C4-2B (cell line): Measurements from ENCODE around the gene MSMO1.

ENCODE experiments used
- H3K27ac ChIP-seq: fragments of 450-650 bp; 2 replicates; pipeline ENCODE4 v1.5.1; 2017
- CTCF ChIP-seq: fragments of 450-650 bp; conservative IDR thresholded peaks from 2 replicates; pipeline ENCODE4 v1.5.1; 2017; ENCODE audit warnings: mild to moderate bottlenecking
- ZFX ChIP-seq: fragments of 450-650 bp; IDR thresholded peaks from 2 replicates; pipeline ENCODE4 v1.6.1; 2017

MSMO1 gene

GRCh38 chr4:165325732-165326512 is 1.5 kb upstream of the MSMO1 start:
- TF ChIP-seq CTCF, result no peak
- no peak for TF ChIP-seq ZFX
- peak overlapping the region; percentile 2; the same call in 1 of the 2 replicates for H3K27ac ChIP-seq

GRCh38 chr4:165326831-165327210 is 648 bp upstream of the MSMO1 start:
- H3K27ac ChIP-seq, result peak overlapping the region; percentile 90
- TF ChIP-seq CTCF (no peak), ZFX (no peak)

- peak overlapping the region; percentile 90 for H3K27ac ChIP-seq
- no peak for TF ChIP-seq CTCF
- TF ChIP-seq ZFX, result no peak; the same call in 1 of the 2 replicates
Measured at GRCh38 chr4:165328101-165328425, 594 bp downstream of the MSMO1 start.

GRCh38 chr4:165328708-165329107 is 1.2 kb downstream of the MSMO1 start:
- TF ChIP-seq CTCF (no peak), ZFX (no peak)
- H3K27ac ChIP-seq, result no peak overlapping the region

GRCh38 chr4:165330071-165330470 is 2.6 kb downstream of the MSMO1 start:
- H3K27ac ChIP-seq, result no peak overlapping the region

GRCh38 chr4:165330666-165331065 is 3.2 kb downstream of the MSMO1 start:
- H3K27ac ChIP-seq, result no peak overlapping the region
- no peak for TF ChIP-seq CTCF
- TF ChIP-seq ZFX, result no peak

More at GRCh38 chr4:165330071-165330470, 2.6 kb downstream of the MSMO1 start:
- no peak for TF ChIP-seq ZFX
- TF ChIP-seq CTCF, result no peak

GRCh38 chr4:165331359-165331758 is 3.9 kb downstream of the MSMO1 start:
- no peak overlapping the region for H3K27ac ChIP-seq
- TF ChIP-seq CTCF (no peak), ZFX (no peak)
